Astrocyte (in vitro differentiated cells and primary cell): Measurements from ENCODE around the gene NAGLU. TPM values are rescaled to one million over a fixed set of nuclear protein-coding genes. Genes with fewer than 3 reads are reported as not detected.

Experiments used
- DNase-seq: peaks from one replicate; pipeline ENCODE4 v3.0.0-alpha.2; 2010; ENCODE audit warnings: low read depth
- FAIRE-seq: peaks from 2 replicates; lab custom pipeline; 2011; peaks lifted over from hg19 to GRCh38; lab: Jason Lieb, UNC
- H2AFZ ChIP-seq: 2 replicates; pipeline ENCODE4 v1.6.0; 2012; ENCODE audit warnings: low read depth, low read length, inconsistent platforms
- H3K27ac ChIP-seq: 2 replicates; pipeline ENCODE4 v1.5.1; 2011; ENCODE audit warnings: low read depth, low read length, inconsistent platforms
- H3K27me3 ChIP-seq: 2 replicates; pipeline ENCODE4 v1.6.0; 2011; ENCODE audit warnings: low read length, inconsistent platforms; ENCODE audit not compliant: insufficient read depth
- H3K36me3 ChIP-seq: 2 replicates; pipeline ENCODE4 v1.5.1; 2011; ENCODE audit warnings: low read length, inconsistent platforms; ENCODE audit not compliant: insufficient read depth
- H3K4me1 ChIP-seq: 2 replicates; pipeline ENCODE4 v1.5.1; 2011; ENCODE audit warnings: low read length, inconsistent platforms; ENCODE audit not compliant: insufficient read depth
- H3K4me2 ChIP-seq: 2 replicates; pipeline ENCODE4 v1.6.0; 2012; ENCODE audit warnings: low read length, inconsistent platforms
- H3K4me3 ChIP-seq: 2 replicates; pipeline ENCODE4 v1.5.1; 2011; ENCODE audit warnings: low read depth, mild to moderate bottlenecking, low read length, inconsistent platforms; ENCODE audit not compliant: insufficient read depth
- H3K79me2 ChIP-seq: 2 replicates; pipeline ENCODE4 v1.6.0; 2012; ENCODE audit warnings: mild to moderate bottlenecking, low read length, inconsistent platforms; ENCODE audit not compliant: insufficient read depth
- H3K9ac ChIP-seq: 2 replicates; pipeline ENCODE4 v1.6.0; 2012; ENCODE audit warnings: mild to moderate bottlenecking, low read length, inconsistent platforms
- H3K9me3 ChIP-seq: 2 replicates; pipeline ENCODE4 v1.5.1; 2012; ENCODE audit warnings: low read depth, mild to moderate bottlenecking, low read length, inconsistent platforms; ENCODE audit not compliant: insufficient read depth
- H4K20me1 ChIP-seq: 2 replicates; pipeline ENCODE4 v1.6.0; 2012; ENCODE audit warnings: low read length, inconsistent platforms; ENCODE audit not compliant: insufficient read depth
- H3K27ac Mint-ChIP-seq: one replicate; pipeline ENCODE4 v1.8.0; 2021; ENCODE audit warnings: mild to moderate bottlenecking, mixed read lengths; ENCODE audit not compliant: unreplicated experiment
- H3K27me3 Mint-ChIP-seq: one replicate; pipeline ENCODE4 v1.8.0; 2021; ENCODE audit warnings: low read depth, mixed read lengths; ENCODE audit not compliant: unreplicated experiment
- H3K36me3 Mint-ChIP-seq: one replicate; pipeline ENCODE4 v1.8.0; 2021; ENCODE audit warnings: low read depth, mixed read lengths; ENCODE audit not compliant: unreplicated experiment
- H3K4me1 Mint-ChIP-seq: one replicate; pipeline ENCODE4 v1.8.0; 2021; ENCODE audit warnings: low read depth, mixed read lengths; ENCODE audit not compliant: unreplicated experiment
- H3K4me3 Mint-ChIP-seq: one replicate; pipeline ENCODE4 v1.8.0; 2021; ENCODE audit warnings: mild to moderate bottlenecking, moderate library complexity, mixed read lengths; ENCODE audit not compliant: unreplicated experiment
- H3K9me3 Mint-ChIP-seq: one replicate; pipeline ENCODE4 v1.8.0; 2021; ENCODE audit warnings: mild to moderate bottlenecking, mixed read lengths; ENCODE audit not compliant: unreplicated experiment
- EZH2 ChIP-seq: IDR thresholded peaks from 2 replicates; pipeline ENCODE4 v1.6.1; 2012; ENCODE audit warnings: mild to moderate bottlenecking, low read length, inconsistent platforms; ENCODE audit not compliant: insufficient read depth
- total RNA-seq: library from RNA; stranded (reverse); gene quantifications from 2 replicates; pipeline ENCODE4 v1.2.1, GENCODE V29; 2021
- TF ChIP-seq, protein P1 (sequence below): IDR thresholded peaks from 2 replicates; pipeline ENCODE4 v1.5.1; 2011; ENCODE audit warnings: low read depth, mild to moderate bottlenecking, inconsistent platforms, low read length, moderate library complexity; ENCODE audit not compliant: insufficient read depth

NAGLU gene
- total RNA-seq, 1 donor from 2014 or later = 19.3 TPM

DNA sequence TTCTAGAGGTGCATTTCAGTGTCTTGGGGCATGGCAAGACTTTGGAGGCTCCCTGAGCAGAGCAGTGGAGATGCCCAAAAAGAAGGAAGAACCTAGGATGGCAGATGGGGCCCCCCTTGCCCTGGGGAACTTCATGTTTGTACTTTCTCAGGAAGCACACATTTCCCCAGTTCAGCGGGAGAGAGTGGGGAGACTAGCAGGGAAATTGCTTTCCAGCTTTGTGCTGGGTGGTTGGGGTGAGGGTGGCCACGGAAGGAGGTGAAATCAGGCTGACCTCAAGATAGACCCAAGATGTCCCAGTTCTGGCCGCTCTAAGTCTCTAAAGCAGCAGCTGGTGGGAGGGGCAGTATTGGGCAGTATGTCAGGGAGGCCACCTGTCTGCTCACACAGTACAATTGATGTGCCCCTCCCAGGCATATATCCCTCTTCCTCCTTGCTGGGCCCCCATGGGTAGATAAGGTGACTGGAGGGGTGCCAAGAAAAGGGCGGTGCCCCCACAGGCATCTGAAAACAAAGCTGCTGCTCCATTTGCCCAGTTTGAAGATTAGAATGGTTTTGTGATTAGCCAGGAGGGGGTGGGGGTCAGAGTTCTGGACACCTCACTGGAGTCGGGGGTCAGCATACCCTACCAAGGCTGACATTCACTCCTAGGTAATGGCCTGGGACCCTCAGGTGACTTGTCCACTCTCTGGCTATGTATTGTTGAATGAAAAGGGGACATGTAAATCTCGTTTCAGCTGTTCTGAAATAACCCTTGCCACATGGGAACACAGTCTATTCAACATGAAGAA lies 17.1 kb upstream of the NAGLU start:
- H3K36me3 Mint-ChIP-seq = peaks cover 13% of the 10 kb centered on the region
- H3K4me3 Mint-ChIP-seq = peak overlapping the region; percentile 67
- peak; percentile 34 for DNase-seq
- H3K4me1 Mint-ChIP-seq = peaks cover 77% of the 10 kb centered on the region
- H3K9ac ChIP-seq = peak overlapping the region; percentile 84
- H3K4me2 ChIP-seq = peak overlapping the region; percentile 79
- H3K27ac Mint-ChIP-seq = peak overlapping the region; percentile 100
- FAIRE-seq = no peak
- no peaks in the 10 kb centered on the region for H3K9me3 Mint-ChIP-seq
- H3K79me2 ChIP-seq = no peaks in the 10 kb centered on the region
- no peaks in the 10 kb centered on the region for H3K36me3 ChIP-seq
- H4K20me1 ChIP-seq = no peaks in the 10 kb centered on the region
- H3K4me3 ChIP-seq = peak overlapping the region; percentile 9
- no peaks in the 10 kb centered on the region for H3K27me3 ChIP-seq
- H3K27me3 Mint-ChIP-seq = no peaks in the 10 kb centered on the region
- peaks cover 60% of the 10 kb centered on the region for H3K4me1 ChIP-seq
- TF ChIP-seq, protein P1, sequence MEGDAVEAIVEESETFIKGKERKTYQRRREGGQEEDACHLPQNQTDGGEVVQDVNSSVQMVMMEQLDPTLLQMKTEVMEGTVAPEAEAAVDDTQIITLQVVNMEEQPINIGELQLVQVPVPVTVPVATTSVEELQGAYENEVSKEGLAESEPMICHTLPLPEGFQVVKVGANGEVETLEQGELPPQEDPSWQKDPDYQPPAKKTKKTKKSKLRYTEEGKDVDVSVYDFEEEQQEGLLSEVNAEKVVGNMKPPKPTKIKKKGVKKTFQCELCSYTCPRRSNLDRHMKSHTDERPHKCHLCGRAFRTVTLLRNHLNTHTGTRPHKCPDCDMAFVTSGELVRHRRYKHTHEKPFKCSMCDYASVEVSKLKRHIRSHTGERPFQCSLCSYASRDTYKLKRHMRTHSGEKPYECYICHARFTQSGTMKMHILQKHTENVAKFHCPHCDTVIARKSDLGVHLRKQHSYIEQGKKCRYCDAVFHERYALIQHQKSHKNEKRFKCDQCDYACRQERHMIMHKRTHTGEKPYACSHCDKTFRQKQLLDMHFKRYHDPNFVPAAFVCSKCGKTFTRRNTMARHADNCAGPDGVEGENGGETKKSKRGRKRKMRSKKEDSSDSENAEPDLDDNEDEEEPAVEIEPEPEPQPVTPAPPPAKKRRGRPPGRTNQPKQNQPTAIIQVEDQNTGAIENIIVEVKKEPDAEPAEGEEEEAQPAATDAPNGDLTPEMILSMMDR = no peak
- TF ChIP-seq EZH2 = no peak
- no peak overlapping the region for H2AFZ ChIP-seq
- H3K9me3 ChIP-seq = no peaks in the 10 kb centered on the region
- H3K27ac ChIP-seq = peak overlapping the region; percentile 100

GRCh38 chr17:42519546-42520491 lies 16.2 kb upstream of the NAGLU start:
- Mint-ChIP-seq H3K27ac (peak overlapping the region; percentile 100), H3K36me3 (peaks cover 12% of the 10 kb centered on the region), H3K4me1 (peaks cover 80% of the 10 kb centered on the region), H3K9me3 (no peaks in the 10 kb centered on the region), H3K27me3 (no peaks in the 10 kb centered on the region), H3K4me3 (peak overlapping the region; percentile 67)
- Histone ChIP-seq H3K9me3 (no peaks in the 10 kb centered on the region), H2AFZ (no peak overlapping the region), H3K4me3 (peak overlapping the region; percentile 9), H3K4me1 (peaks cover 64% of the 10 kb centered on the region), H3K79me2 (no peaks in the 10 kb centered on the region), H3K36me3 (no peaks in the 10 kb centered on the region), H4K20me1 (no peaks in the 10 kb centered on the region), H3K27ac (peak overlapping the region; percentile 100), H3K9ac (peak overlapping the region; percentile 84), H3K4me2 (peak overlapping the region; percentile 79), H3K27me3 (no peaks in the 10 kb centered on the region)
- TF ChIP-seq, protein P1 = no peak
- no peak for TF ChIP-seq EZH2
- peak; percentile 99 for DNase-seq
- FAIRE-seq = peak; percentile 9
